HepG2 (cell line): ENCODE measurements around the gene APOBEC3B.

Source experiments
- ASH2L ChIP-seq: fragments of 300-600, 200-600 bp; sonication (generic); IDR thresholded peaks from 2 replicates; pipeline ENCODE4 v1.7.0; 2017; ENCODE audit warnings: low read depth, mild to moderate bottlenecking, moderate library complexity, mixed read lengths, low read length; ENCODE audit not compliant: insufficient read length
- HDAC6 ChIP-seq: fragments of 200-600 bp; sonication (generic); IDR thresholded peaks from 2 replicates; pipeline ENCODE4 v1.7.0; 2017; ENCODE audit warnings: mild to moderate bottlenecking, antibody characterized with exemption, low read length, low read depth
- KLF9 ChIP-seq: IDR thresholded peaks from 2 replicates; pipeline ENCODE4 v1.6.1; 2016; ENCODE audit warnings: low read depth
- NFE2L1 ChIP-seq: sonication (generic); formaldehyde crosslinking; IDR thresholded peaks from 2 replicates; pipeline ENCODE4 v1.4.0; 2020; ENCODE audit warnings: missing genetic modification reagents, mild to moderate bottlenecking, borderline replicate concordance
- ZNF496 ChIP-seq: sonication (generic); formaldehyde crosslinking; IDR thresholded peaks from 2 replicates; pipeline ENCODE4 v1.8.1; 2023; ENCODE audit warnings: mild to moderate bottlenecking, moderate library complexity, missing genetic modification reagents; ENCODE audit not compliant: insufficient replicate concordance
- TF ChIP-seq, protein P1 (sequence below): sonication (generic); formaldehyde crosslinking; IDR thresholded peaks from 2 replicates; pipeline ENCODE4 v1.5.0; 2020; ENCODE audit warnings: mild to moderate bottlenecking, missing genetic modification reagents, moderate library complexity
- TF ChIP-seq, protein P2 (sequence below): sonication (generic); formaldehyde crosslinking; IDR thresholded peaks from 2 replicates; pipeline ENCODE4 v1.5.1; 2020; ENCODE audit warnings: missing genetic modification reagents, mild to moderate bottlenecking, borderline replicate concordance

DNA sequence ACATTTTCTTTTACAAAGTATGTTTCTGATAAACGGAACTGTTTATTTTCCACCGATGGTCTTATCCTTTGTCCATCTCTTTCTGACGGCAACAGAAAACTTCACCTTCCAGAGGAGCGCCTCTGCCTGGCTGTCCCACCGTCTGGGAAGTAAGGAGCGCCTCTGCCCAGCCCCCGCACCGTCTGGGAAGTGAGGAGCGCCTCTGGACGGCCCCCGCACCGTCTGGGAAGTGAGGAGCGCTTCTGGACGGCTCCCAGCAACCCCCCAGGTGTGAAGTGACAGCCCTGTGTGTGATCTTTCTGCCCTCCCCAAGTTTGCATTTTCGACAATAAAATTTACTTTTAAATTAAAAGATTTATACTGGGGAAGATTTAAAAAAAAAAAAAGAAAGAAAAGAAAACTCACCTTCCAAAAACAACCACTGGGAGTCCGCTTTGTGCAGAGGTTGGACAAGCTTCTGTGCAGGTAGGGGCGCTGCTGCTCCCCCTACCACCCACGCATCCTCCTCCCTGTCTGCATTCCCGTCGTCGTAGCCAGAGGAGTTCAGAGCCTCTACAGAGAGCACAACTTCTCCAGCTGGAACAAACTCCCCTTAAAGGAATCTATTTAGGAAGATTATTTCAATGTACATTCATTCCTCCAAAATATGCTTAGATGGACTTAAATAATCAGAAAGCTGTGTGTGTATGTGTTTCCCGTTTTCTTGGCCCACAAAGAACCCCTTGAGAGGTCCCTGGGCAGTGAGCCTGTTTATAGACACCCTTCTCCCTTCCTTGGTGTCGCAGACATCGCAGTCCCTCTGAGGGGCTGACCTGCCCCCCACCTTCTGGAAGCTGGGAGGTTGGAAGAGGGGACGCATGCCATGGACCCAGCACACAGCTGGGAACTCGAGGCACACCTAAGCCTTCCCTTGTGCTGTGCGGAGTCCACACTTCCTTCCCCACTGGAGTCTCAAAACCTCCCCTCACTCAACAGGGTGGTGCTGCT, 849 bp upstream of the APOBEC3B start:
- TF ChIP-seq ASH2L, result no peak
- TF ChIP-seq, protein P1, sequence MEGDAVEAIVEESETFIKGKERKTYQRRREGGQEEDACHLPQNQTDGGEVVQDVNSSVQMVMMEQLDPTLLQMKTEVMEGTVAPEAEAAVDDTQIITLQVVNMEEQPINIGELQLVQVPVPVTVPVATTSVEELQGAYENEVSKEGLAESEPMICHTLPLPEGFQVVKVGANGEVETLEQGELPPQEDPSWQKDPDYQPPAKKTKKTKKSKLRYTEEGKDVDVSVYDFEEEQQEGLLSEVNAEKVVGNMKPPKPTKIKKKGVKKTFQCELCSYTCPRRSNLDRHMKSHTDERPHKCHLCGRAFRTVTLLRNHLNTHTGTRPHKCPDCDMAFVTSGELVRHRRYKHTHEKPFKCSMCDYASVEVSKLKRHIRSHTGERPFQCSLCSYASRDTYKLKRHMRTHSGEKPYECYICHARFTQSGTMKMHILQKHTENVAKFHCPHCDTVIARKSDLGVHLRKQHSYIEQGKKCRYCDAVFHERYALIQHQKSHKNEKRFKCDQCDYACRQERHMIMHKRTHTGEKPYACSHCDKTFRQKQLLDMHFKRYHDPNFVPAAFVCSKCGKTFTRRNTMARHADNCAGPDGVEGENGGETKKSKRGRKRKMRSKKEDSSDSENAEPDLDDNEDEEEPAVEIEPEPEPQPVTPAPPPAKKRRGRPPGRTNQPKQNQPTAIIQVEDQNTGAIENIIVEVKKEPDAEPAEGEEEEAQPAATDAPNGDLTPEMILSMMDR (CRISPR knock-in tag), result peak; percentile 68
- TF ChIP-seq, protein P2, sequence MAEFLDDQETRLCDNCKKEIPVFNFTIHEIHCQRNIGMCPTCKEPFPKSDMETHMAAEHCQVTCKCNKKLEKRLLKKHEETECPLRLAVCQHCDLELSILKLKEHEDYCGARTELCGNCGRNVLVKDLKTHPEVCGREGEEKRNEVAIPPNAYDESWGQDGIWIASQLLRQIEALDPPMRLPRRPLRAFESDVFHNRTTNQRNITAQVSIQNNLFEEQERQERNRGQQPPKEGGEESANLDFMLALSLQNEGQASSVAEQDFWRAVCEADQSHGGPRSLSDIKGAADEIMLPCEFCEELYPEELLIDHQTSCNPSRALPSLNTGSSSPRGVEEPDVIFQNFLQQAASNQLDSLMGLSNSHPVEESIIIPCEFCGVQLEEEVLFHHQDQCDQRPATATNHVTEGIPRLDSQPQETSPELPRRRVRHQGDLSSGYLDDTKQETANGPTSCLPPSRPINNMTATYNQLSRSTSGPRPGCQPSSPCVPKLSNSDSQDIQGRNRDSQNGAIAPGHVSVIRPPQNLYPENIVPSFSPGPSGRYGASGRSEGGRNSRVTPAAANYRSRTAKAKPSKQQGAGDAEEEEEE (CRISPR knock-in tag), result no peak
- TF ChIP-seq NFE2L1 (CRISPR knock-in tag), result no peak
- no peak for TF ChIP-seq HDAC6
- TF ChIP-seq ZNF496 (CRISPR knock-in tag), result no peak
- TF ChIP-seq KLF9, result no peak
